WTC11 (cell line): ENCODE measurements around the gene IGFBP7. TPM values are rescaled to one million over a fixed set of nuclear protein-coding genes. Genes with fewer than 3 reads are reported as not detected.

ENCODE experiments used
- ATAC-seq: fragments of 200-7000 bp; cut with Tn5 transposase; 2 replicates; pipeline ENCODE4 v1.10.0; 2021; ENCODE audit warnings: mild to moderate bottlenecking, moderate library complexity
- CTCF ChIA-PET: fragments of 300-600 bp; sonication (Branson Sonifier 250); formaldehyde crosslinking; loops from one replicate; lab custom pipeline; 2021; ENCODE audit warnings: antibody characterized with exemption; lab: Charles Lee
- POLR2A ChIA-PET: fragments of 350-600 bp; sonication (Branson Sonifier 250); formaldehyde crosslinking; loops from one replicate; lab custom pipeline; 2021; ENCODE audit warnings: antibody characterized with exemption; lab: Charles Lee
- DNase-seq: peaks from one replicate; pipeline ENCODE4 v3.0.0; 2021; ENCODE audit warnings: low spot score
- H3K27ac Mint-ChIP-seq: 2 replicates; pipeline ENCODE4 v1.8.0; 2021; ENCODE audit warnings: mixed read lengths
- H3K27me3 Mint-ChIP-seq: 2 replicates; pipeline ENCODE4 v1.8.0; 2021; ENCODE audit warnings: low read depth, mild to moderate bottlenecking, moderate library complexity, mixed read lengths
- H3K36me3 Mint-ChIP-seq: 2 replicates; pipeline ENCODE4 v1.8.0; 2021; ENCODE audit warnings: mixed read lengths
- H3K4me1 Mint-ChIP-seq: 2 replicates; pipeline ENCODE4 v1.8.0; 2022; ENCODE audit warnings: mixed read lengths
- H3K4me3 Mint-ChIP-seq: 2 replicates; pipeline ENCODE4 v1.8.0; 2021; ENCODE audit warnings: mild to moderate bottlenecking, moderate library complexity, mixed read lengths
- H3K9me3 Mint-ChIP-seq: 2 replicates; pipeline ENCODE4 v1.8.0; 2021; ENCODE audit warnings: mixed read lengths
- ATF1 ChIP-seq: sonication (generic); formaldehyde crosslinking; IDR thresholded peaks from 2 replicates; pipeline ENCODE4 v1.8.1; 2023; ENCODE audit warnings: mild to moderate bottlenecking, moderate library complexity, missing genetic modification reagents
- CDX4 ChIP-seq: fragments of 250-450 bp; sonication (Bioruptor Pico); IDR thresholded peaks from 2 replicates; pipeline ENCODE4 v1.9.0; 2021; ENCODE audit warnings: moderate library complexity, mild to moderate bottlenecking, inconsistent platforms, borderline replicate concordance
- ESRRA ChIP-seq: sonication (generic); formaldehyde crosslinking; IDR thresholded peaks from 2 replicates; pipeline ENCODE4 v1.8.1; 2022; ENCODE audit warnings: mild to moderate bottlenecking, missing genetic modification reagents, borderline replicate concordance
- FOXK1 ChIP-seq: sonication (generic); formaldehyde crosslinking; IDR thresholded peaks from 2 replicates; pipeline ENCODE4 v1.8.0; 2022; ENCODE audit warnings: mild to moderate bottlenecking, moderate library complexity, missing genetic modification reagents
- IRF2 ChIP-seq: sonication (generic); formaldehyde crosslinking; IDR thresholded peaks from 2 replicates; pipeline ENCODE4 v1.8.0; 2022; ENCODE audit warnings: low read depth, missing genetic modification reagents, borderline replicate concordance
- JAZF1 ChIP-seq: fragments of 250-450 bp; sonication (Bioruptor Pico); IDR thresholded peaks from 2 replicates; pipeline ENCODE4 v1.9.0; 2021; ENCODE audit warnings: moderate library complexity, mild to moderate bottlenecking, inconsistent platforms
- NFATC4 ChIP-seq: fragments of 250-450 bp; sonication (Bioruptor Pico); IDR thresholded peaks from 2 replicates; pipeline ENCODE4 v1.9.0; 2021; ENCODE audit warnings: mild to moderate bottlenecking
- PRDM15 ChIP-seq: sonication (generic); formaldehyde crosslinking; IDR thresholded peaks from 2 replicates; pipeline ENCODE4 v1.8.0; 2022; ENCODE audit warnings: missing genetic modification reagents
- USF1 ChIP-seq: sonication (generic); formaldehyde crosslinking; IDR thresholded peaks from 2 replicates; pipeline ENCODE4 v1.8.0; 2022; ENCODE audit warnings: mild to moderate bottlenecking, missing genetic modification reagents
- ZBTB21 ChIP-seq: sonication (generic); formaldehyde crosslinking; IDR thresholded peaks from 2 replicates; pipeline ENCODE4 v1.8.1; 2023; ENCODE audit warnings: mild to moderate bottlenecking, missing genetic modification reagents, borderline replicate concordance
- ZNF232 ChIP-seq: sonication (generic); formaldehyde crosslinking; IDR thresholded peaks from 2 replicates; pipeline ENCODE4 v1.8.0; 2022; ENCODE audit warnings: mild to moderate bottlenecking, missing genetic modification reagents
- ZNF671 ChIP-seq: fragments of 250-450 bp; sonication (Bioruptor Pico); IDR thresholded peaks from 2 replicates; pipeline ENCODE4 v1.8.0; 2021; ENCODE audit warnings: mild to moderate bottlenecking
- ZSCAN18 ChIP-seq: fragments of 250-450 bp; sonication (Bioruptor Pico); IDR thresholded peaks from 2 replicates; pipeline ENCODE4 v2.1.2; 2022; ENCODE audit warnings: mild to moderate bottlenecking, moderate library complexity
- total RNA-seq: library from RNA; stranded (reverse); gene quantifications from 3 replicates; pipeline ENCODE4 v1.2.3, GENCODE V29; 2021
- TF ChIP-seq, protein P1 (sequence below): sonication (generic); formaldehyde crosslinking; IDR thresholded peaks from 2 replicates; pipeline ENCODE4 v1.8.1; 2023; ENCODE audit warnings: mild to moderate bottlenecking, moderate library complexity, missing genetic modification reagents
- TF ChIP-seq, protein P2 (sequence below): sonication (generic); formaldehyde crosslinking; IDR thresholded peaks from 2 replicates; pipeline ENCODE4 v1.8.0; 2022; ENCODE audit warnings: mild to moderate bottlenecking, missing genetic modification reagents
- TF ChIP-seq, protein P3 (sequence below): sonication (generic); formaldehyde crosslinking; IDR thresholded peaks from 2 replicates; pipeline ENCODE4 v1.8.1; 2023; ENCODE audit warnings: mild to moderate bottlenecking, missing genetic modification reagents

IGFBP7 gene
- total RNA-seq, 1 experiment from 2014 or later, result 1.4 TPM

DNA sequence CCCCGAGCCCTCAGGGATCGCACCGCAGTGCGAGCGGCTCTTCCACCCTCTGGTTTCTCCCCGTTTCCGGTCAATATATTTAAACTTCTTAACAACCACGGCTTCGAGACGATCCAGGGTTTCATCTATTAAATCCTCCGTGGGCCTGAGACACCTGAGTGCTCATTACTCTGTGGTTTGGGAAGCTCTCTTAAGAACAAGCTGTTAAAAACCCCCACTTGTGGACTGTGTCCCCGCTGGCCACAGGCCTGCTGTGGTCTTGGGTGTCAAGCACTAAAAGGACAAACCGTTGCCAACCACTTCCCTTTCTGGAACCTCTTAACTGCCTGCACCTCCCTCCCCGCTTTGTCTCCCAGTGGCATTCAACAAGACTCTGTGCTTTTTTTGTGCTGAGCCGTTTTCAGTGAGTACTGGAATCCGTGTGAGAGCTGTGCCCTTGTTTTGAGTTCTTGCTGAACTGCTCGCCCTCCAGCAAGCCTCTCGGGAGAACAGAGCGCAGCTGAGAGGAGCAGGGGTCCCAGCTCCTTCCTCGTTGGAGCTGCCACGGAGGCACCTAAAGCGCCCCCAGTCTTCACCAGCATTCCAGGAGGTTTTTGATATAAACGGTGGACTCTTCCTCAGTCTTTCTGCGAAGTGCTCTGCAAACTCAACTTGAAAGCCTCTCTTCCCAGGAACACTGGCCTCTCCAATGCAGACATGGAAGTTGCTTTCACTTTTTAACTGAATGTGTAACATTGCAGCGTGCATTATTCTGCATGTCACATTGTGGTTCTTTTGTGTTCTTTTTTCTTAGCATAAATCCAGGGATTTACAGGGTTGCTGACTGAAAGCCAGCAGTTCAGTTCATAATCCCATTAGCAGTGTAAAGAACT lies 691 bp upstream of the IGFBP7 start (continued):
- no peak for TF ChIP-seq CDX4
- TF ChIP-seq ATF1 (CRISPR knock-in tag), result no peak
- no peak for TF ChIP-seq ZSCAN18 (CRISPR knock-in tag)
- TF ChIP-seq, protein P1, sequence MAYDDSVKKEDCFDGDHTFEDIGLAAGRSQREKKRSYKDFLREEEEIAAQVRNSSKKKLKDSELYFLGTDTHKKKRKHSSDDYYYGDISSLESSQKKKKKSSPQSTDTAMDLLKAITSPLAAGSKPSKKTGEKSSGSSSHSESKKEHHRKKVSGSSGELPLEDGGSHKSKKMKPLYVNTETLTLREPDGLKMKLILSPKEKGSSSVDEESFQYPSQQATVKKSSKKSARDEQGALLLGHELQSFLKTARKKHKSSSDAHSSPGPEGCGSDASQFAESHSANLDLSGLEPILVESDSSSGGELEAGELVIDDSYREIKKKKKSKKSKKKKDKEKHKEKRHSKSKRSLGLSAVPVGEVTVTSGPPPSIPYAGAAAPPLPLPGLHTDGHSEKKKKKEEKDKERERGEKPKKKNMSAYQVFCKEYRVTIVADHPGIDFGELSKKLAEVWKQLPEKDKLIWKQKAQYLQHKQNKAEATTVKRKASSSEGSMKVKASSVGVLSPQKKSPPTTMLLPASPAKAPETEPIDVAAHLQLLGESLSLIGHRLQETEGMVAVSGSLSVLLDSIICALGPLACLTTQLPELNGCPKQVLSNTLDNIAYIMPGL (CRISPR knock-in tag), result no peak
- TF ChIP-seq JAZF1, result no peak

DNA sequence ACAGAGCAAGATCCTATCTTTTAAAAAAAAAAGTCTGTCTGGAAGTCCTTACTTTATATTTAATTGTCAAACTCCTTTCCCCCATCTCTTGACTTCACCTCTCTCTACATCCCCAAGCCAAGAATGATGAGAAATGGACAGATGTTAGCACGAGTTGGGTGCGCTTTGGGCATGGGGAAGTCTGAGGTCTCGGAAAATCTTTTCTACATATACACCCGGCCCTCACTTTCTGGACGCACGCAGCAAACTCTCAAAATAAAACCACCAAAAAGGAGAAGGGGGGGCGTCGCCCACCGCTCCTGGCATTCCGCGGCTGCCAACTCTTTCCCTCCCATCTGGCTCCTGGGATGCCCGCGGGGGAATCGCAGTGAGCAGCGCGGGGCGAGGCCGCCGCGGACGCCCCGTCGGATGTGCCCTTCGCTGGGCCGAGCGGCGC lies 756 bp downstream of the IGFBP7 start:
- POLR2A ChIA-PET, result no interaction called here
- Mint-ChIP-seq H3K9me3 (no peaks in the 10 kb centered on the region), H3K27me3 (peaks cover 75% of the 10 kb centered on the region), H3K4me1 (peaks cover 25% of the 10 kb centered on the region), H3K27ac (no peak overlapping the region), H3K4me3 (peak overlapping the region; percentile 60), H3K36me3 (no peaks in the 10 kb centered on the region)
- TF ChIP-seq IRF2 (no peak), NFATC4 (CRISPR knock-in tag) (no peak)
- TF ChIP-seq, protein P2, sequence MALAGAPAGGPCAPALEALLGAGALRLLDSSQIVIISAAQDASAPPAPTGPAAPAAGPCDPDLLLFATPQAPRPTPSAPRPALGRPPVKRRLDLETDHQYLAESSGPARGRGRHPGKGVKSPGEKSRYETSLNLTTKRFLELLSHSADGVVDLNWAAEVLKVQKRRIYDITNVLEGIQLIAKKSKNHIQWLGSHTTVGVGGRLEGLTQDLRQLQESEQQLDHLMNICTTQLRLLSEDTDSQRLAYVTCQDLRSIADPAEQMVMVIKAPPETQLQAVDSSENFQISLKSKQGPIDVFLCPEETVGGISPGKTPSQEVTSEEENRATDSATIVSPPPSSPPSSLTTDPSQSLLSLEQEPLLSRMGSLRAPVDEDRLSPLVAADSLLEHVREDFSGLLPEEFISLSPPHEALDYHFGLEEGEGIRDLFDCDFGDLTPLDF (CRISPR knock-in tag), result no peak
- ATAC-seq (no peak), DNase-seq (peak; percentile 23)
- CTCF ChIA-PET, result no interaction called here

DNA sequence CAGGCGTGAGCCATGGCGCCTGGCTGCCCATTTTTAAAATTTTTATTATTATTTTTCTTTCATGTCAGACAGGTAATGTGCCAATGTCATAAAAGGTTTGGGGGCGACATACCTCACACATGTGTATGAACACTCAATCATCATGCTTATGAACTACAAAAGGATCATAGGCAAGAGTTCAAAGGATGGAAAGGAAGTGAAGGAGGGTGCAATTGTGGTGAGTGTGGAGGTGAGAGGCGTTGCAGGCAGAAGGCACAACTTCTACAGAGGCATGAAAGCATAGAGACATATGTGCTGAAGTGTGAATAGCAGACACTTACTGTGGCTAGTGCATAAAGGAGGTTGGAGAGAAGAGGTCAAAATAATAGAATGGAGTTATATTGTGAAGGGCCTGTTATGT lies 4.0 kb downstream of the IGFBP7 start:
- peaks cover 26% of the 10 kb centered on the region for H3K4me1 Mint-ChIP-seq
- ChIA-PET CTCF (no interaction called here), POLR2A (no interaction called here)
- H3K9me3 Mint-ChIP-seq, result no peaks in the 10 kb centered on the region
- DNase-seq (no peak), ATAC-seq (no peak)
- TF ChIP-seq, protein P3, sequence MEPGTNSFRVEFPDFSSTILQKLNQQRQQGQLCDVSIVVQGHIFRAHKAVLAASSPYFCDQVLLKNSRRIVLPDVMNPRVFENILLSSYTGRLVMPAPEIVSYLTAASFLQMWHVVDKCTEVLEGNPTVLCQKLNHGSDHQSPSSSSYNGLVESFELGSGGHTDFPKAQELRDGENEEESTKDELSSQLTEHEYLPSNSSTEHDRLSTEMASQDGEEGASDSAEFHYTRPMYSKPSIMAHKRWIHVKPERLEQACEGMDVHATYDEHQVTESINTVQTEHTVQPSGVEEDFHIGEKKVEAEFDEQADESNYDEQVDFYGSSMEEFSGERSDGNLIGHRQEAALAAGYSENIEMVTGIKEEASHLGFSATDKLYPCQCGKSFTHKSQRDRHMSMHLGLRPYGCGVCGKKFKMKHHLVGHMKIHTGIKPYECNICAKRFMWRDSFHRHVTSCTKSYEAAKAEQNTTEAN (CRISPR knock-in tag), result no peak
- TF ChIP-seq ESRRA (CRISPR knock-in tag) (no peak), PRDM15 (CRISPR knock-in tag) (no peak), FOXK1 (CRISPR knock-in tag) (no peak), USF1 (CRISPR knock-in tag) (no peak), ZNF671 (CRISPR knock-in tag) (no peak), ZNF232 (CRISPR knock-in tag) (no peak), ZBTB21 (no peak)
- H3K27me3 Mint-ChIP-seq, result peaks cover 48% of the 10 kb centered on the region
- H3K27ac Mint-ChIP-seq, result no peak overlapping the region
- H3K4me3 Mint-ChIP-seq, result no peak overlapping the region
- no peaks in the 10 kb centered on the region for H3K36me3 Mint-ChIP-seq
